K562 treated with DMSO at 1 percent for 24 hours (cell line): ENCODE data around the gene ERP44. TPM values are rescaled to one million over a fixed set of nuclear protein-coding genes. Genes with fewer than 3 reads are reported as not detected.

Experiments
- total RNA-seq: library from RNA; unstranded; fragments of 300-600 nt; gene quantifications from 2 replicates; pipeline ENCODE4 v1.2.3, GENCODE V29; 2022; ENCODE audit warnings: low read depth; ENCODE audit not compliant: insufficient read depth

ERP44 gene
- 15.3 and 16.0 TPM in 2 replicates for total RNA-seq

DNA sequence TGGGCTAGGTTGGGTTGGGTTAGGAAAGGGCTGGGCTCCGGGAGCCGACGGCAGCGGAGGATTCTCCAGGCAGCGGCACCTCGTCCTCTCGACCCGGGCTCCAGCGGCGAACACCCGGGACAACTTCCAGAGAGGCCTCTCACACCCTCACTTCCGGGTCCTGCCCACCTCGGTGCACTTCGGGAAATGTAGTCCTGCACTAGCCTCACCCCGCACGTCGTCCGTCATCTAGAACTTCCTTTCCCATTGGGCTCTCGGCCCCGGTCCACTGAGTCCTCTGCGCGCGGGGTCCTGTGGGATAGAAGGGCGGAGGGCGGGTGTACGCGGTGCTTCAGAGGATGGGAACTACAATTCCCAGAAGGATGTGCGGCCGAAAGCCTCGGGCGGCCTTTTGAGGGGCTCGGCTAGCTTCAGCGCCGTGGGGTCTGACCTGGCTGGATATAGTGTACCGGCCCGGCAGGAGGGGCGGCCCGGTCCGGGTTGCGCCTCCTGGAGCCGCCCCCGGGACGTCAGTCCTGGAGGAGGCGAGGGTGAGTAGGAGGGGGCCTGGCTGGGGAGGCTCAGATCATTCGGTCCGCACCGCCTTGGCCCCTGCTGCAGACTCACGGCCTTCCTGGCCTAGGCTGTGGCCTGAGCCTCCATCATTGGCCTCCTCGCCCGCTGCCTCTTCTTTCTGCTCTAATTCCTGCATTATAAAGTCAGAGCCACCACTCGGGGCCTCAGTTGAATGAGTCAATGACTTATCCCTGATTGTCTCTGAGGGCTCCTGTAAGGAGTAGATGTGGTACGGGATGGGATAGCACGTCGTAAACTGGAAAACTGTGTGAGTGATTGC is at the start of gene ERP44, which contains the start of gene INVS:
ERP44 (minus strand) TSS at position 114 of the 835 bp plus-strand sequence. CDS start 160 bp downstream, outside the sequence.
INVS (plus strand) TSS at position 357 of the 835 bp plus-strand sequence. CDS start 5,279 bp downstream, outside the sequence.

Other genes starting within 250 kb of the ERP44 start
- 9.8 and 13.7 TPM in 2 replicates for gene STX17, start 192.3 kb downstream of the ERP44 start, total RNA-seq
- gene INVS, start 243 bp upstream of the ERP44 start, total RNA-seq, result 4.2 and 5.6 TPM in 2 replicates